Esophagus mucosa (tissue), 1 donor: ENCODE measurements around the gene PYROXD2. TPM values are rescaled to one million over a fixed set of nuclear protein-coding genes. Genes with fewer than 3 reads are reported as not detected.

Experiments
- ATAC-seq: fragments of 200-7000 bp; cut with Tn5 transposase; one replicate; pipeline ENCODE4 v1.9.1; 2020
- total RNA-seq: library from RNA; stranded (reverse); gene quantifications from one replicate; pipeline ENCODE4 v1.2.4, GENCODE V29; 2023
- donor health status: DM: yes; HTN: yes; CAD: no.

PYROXD2 gene
- total RNA-seq, 1 donor from 2014 or later: 1.5 TPM

- ATAC-seq: no peak
Observed at GRCh38 chr10:98414578-98414931, 427 bp downstream of the PYROXD2 start.

- no peak for ATAC-seq
Observed at GRCh38 chr10:98411768-98412167, 3.2 kb downstream of the PYROXD2 start.

GRCh38 chr10:98411166-98411565 is 3.8 kb downstream of the PYROXD2 start:
- no peak for ATAC-seq

- ATAC-seq: no peak
Observed at GRCh38 chr10:98410759-98411158, 4.2 kb downstream of the PYROXD2 start.

- no peak for ATAC-seq
Observed at GRCh38 chr10:98410135-98410743, 4.7 kb downstream of the PYROXD2 start.

- ATAC-seq: no peak
Observed at GRCh38 chr10:98408799-98409198, 6.2 kb downstream of the PYROXD2 start.

GRCh38 chr10:98407744-98408241 is 7.2 kb downstream of the PYROXD2 start:
- no peak for ATAC-seq

GRCh38 chr10:98407017-98407743 is 7.8 kb downstream of the PYROXD2 start:
- ATAC-seq: no peak

GRCh38 chr10:98405422-98405821 is 9.6 kb downstream of the PYROXD2 start:
- ATAC-seq: no peak

- ATAC-seq: peak; percentile 70
Observed at GRCh38 chr10:98404571-98405359, 10.2 kb downstream of the PYROXD2 start.

- no peak for ATAC-seq
Observed at GRCh38 chr10:98403812-98404504, 11.0 kb downstream of the PYROXD2 start.

GRCh38 chr10:98402931-98403718 is 11.9 kb downstream of the PYROXD2 start:
- ATAC-seq: no peak

GRCh38 chr10:98402478-98402877 is 12.5 kb downstream of the PYROXD2 start:
- no peak for ATAC-seq

GRCh38 chr10:98400482-98400881 is 14.5 kb downstream of the PYROXD2 start:
- ATAC-seq: peak; percentile 44

GRCh38 chr10:98399784-98400183 is 15.2 kb downstream of the PYROXD2 start:
- no peak for ATAC-seq

GRCh38 chr10:98397089-98397600 is 17.8 kb downstream of the PYROXD2 start:
- no peak for ATAC-seq

GRCh38 chr10:98396096-98397063 is 18.6 kb downstream of the PYROXD2 start:
- ATAC-seq: no peak

GRCh38 chr10:98394851-98395440 is 20.0 kb downstream of the PYROXD2 start:
- no peak for ATAC-seq

- ATAC-seq: peak; percentile 84
Observed at GRCh38 chr10:98391578-98391991, 23.4 kb downstream of the PYROXD2 start.

GRCh38 chr10:98391065-98391464 is 23.9 kb downstream of the PYROXD2 start:
- no peak for ATAC-seq
